GM21737 (cell line): ENCODE data around the gene AMN1.
"Not testable (repeated sequence)": the region's sequence is repeated elsewhere in the genome, so short reads cannot be mapped to it uniquely, and the experiment has no call there.

Experiments
- ATAC-seq: cut with Tn5 transposase; IDR thresholded peaks from one replicate; pipeline ENCODE4 v1.9.1; 2021; ENCODE audit warnings: mild to moderate bottlenecking, moderate library complexity; ENCODE audit not compliant: unreplicated experiment

AMN1 gene

DNA sequence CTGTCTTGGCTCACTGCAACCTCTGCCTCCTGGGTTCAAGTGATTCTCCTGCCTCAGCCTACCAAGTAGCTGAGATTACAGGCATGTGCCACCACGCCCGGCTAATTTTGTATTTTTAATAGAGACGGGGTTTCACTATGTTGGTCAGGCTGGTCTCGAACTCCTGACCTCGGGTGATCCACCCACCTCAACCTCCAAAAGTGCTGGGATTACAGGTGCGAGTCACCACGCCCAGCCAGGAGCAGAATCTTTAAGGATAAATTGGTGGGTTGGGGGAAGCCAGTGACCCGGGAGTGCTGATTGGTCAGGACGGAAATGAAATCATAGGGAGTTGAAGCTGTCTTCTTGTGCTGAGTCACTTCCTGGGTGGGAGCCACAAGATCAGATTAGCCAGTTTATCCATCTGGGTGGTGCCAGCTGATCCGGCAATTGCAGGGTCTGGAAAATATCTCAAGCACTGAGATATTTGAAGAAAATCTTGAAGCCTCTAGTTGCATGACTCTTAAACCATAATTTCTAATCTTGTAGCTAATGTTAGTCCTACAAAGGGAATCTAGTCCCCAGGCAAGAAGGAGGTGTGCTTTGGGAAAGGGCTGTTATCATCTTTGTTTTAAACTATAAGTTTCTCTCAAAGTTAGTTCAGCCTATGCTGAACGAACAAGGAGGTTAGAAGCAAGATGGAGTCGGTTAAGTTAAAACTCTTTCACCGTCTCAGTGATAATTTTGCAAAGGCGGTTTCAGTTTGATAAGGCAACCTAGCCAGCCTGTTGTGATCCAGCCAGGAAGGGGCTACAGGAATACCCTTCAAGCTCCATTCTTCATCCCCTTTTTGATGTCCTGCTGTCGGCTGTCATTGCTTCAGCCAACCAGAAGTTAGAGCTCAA lies 5.0 kb upstream of the AMN1 start:
- ATAC-seq: not testable (repeated sequence)

DNA sequence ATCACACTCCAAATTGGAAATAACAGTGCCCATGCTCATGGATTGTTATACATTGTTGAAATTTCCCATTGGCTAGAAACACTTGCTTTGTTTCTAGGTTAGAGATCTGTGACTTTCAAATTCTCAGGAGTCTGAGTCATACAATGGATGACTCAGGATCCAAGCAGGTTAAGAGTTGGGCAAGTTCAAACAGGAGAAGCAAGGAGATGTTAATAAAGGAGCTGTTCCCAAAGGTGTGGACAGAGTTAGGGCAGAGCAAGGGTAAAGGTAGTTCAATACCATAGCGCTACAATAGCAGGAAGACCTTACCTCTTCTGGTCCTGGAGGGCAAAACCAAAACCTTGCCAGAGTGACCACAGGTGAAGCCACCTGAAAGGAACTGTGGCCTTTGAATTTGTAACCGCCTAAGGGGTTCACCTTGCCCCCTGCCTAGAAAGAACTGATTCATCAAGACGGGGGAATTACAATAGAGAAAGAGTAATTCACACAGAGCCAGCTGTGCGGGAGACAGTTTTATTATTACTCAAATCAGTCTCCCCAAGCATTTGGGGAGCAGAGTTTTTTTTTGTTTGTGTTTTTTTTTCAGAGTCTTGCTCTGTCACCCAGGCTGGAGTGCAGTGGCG lies 4.2 kb upstream of the AMN1 start:
- ATAC-seq: no peak

DNA sequence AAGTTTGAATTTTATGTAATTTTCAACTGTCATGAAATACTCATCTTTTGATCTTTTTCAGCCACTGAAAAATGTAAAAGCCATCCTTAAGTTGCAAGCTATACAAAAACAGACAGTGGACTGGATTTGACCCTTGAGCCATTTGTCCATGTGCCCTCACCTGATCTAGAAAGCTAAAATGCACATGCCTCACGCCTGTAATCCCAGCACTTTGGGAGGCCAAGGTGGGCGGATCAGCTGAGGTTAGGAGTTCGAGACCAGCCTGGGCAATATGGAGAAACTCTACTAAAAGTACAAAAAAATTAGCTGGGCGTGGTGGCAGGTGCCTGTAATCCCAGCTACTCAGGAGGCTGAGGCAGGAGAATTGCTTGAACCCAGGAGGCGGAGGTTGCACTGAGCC lies 2.4 kb upstream of the AMN1 start:
- not testable (repeated sequence) for ATAC-seq

DNA sequence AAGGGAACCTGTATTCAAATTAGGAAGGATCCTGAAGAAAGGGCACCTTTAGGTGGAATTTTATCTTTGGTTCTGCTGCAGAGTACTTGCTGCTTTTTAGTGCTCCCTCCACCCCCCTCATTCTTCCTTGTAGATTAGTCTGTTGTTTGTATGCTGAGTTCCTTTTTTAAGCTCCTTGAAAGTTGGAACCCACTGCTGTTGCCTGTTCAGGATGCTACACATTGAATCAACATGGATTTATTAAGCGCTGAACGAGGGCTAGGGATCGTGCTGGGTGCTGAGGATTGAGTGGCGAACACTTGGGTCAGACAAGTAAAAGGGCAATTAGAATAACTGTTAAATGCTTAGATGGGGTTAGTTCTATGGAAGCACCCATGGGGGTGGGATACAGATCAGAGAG lies 884 bp upstream of the AMN1 start:
- ATAC-seq: no peak

DNA sequence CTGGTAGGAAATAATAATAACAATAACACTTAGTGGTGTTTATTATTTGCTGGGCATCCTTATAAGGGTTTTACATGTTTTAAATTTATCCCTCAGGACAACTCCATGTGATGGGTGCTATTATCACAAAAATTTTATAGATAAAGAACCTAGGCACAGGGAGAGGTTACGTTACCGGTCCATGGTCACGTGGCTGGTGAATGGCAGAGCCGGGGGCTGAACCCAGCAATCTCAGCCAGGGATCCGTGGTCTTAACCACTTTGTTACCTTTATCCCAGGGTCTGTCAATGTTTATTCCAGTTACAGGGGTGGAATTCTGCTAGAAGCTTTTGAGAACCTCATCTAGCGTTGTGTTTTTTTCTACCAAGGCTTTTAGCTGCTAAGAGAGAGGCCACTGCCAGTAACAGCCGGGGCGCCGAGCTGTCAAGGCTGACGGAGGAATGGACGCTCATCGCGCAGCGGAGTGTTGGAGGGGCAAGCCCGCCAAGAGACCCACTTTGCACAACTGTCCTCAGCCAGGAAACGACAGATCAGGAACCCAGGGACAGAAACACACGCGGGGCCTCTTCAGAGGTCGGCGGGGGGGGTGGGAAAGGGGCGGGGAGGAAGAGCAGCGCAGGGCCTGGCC lies 418 bp downstream of the AMN1 start:
- ATAC-seq: no peak

- ATAC-seq: no peak
These were observed 1.6 kb downstream of the AMN1 start for GRCh38 chr12:31727192-31727591.

GRCh38 chr12:31726575-31726974 lies 2.2 kb downstream of the AMN1 start:
- ATAC-seq: no peak

GRCh38 chr12:31724557-31724956 lies 4.3 kb downstream of the AMN1 start:
- ATAC-seq: no peak

- ATAC-seq: no peak
These were observed 6.2 kb downstream of the AMN1 start for GRCh38 chr12:31722580-31722979.

GRCh38 chr12:31718542-31719198 lies 10.2 kb downstream of the AMN1 start:
- not testable (repeated sequence) for ATAC-seq

DNA sequence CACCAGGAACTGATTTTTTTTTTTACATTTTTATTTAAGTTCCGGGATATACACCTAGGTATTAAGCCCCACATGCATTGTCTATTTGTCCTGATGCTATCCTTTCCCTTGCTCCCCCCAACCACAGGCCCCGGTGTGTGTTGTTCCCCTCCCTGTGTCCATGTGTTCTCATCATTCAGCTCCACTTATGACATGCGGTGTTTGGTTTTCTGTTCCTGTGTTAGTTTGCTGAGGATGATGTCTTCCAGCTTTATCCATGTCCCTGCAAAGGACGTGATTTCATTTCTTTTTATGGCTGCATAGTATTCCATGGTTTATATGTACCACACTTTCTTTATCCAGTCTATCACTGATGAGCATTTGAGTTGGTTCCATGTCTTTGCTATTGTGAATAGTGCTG lies 11.8 kb downstream of the AMN1 start:
- ATAC-seq: not testable (repeated sequence)

GRCh38 chr12:31715283-31715825 lies 13.5 kb downstream of the AMN1 start:
- peak; percentile 72 for ATAC-seq

- ATAC-seq: peak; percentile 14
These were observed 14.2 kb downstream of the AMN1 start for GRCh38 chr12:31714406-31715271.

DNA sequence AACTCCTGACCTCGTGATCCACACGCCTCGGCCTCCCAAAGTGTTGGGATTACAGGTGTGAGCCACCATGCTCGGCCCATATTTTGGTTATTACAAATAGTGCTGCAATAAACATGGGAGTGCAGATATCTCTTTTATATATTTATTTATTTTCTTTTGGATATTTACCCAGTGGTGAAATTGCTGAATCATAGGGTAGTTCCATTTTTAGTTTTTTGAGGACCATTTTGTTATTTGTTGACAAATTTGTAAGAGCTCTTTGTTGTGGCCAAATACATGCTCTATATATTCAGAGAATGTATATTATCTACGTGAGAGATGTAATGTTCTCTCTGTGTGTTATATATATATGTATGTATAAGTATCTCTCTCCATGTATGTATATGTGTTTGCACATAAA lies 15.9 kb downstream of the AMN1 start:
- no peak for ATAC-seq

DNA sequence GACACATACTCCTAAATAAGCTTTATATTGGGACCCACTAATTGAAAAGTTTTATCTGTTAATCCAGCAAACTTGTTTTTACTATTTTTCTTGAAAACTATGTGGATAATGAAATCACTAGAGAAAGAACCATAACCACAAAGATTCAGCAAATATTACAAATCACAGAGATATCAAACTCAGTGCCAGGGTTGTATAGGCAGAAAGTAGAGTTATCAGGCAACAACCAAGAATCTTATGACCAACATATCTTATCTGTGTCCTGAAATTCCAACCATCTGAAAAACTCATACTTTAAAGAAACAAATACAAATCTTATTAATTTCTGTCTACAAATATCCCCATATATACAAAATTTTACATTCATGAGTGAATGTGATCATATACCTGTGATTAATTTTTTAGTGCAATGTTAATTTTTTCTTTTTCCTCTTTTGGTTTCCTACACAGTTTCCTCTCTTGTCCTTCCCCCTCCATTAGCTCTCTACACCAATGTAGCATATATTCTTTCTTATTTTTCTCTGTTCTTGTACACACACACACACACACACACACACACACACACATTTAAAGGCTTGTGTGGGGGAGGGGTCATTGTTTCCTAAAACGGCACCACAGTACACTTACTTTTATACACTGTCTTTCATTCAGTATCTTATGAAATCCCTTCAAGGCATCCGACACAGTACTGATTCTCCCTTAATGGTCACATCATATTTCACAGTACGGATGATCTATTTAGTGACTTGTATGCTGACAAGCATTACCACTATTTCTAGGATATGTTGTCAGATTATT lies 18.6 kb downstream of the AMN1 start:
- ATAC-seq: no peak

DNA sequence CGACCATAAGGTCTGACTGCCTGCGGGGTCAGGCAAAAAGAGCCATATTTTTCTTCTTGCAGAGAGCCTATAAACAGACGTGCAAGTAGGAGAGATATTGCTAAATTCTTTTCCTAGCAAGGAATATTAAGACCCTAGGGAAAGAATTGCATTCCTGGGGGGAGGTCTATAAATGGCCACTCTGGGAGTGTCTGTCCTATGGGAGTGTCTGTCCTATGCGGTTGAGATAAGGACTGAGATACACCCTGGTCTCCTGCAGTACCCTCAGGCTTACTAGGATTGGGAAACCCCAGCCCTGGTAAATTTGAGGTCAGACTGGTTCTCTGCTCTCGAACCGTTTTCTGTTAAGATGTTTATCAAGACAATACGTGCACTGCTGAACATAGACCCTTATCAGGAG lies 20.7 kb downstream of the AMN1 start:
- ATAC-seq: not testable (repeated sequence)

DNA sequence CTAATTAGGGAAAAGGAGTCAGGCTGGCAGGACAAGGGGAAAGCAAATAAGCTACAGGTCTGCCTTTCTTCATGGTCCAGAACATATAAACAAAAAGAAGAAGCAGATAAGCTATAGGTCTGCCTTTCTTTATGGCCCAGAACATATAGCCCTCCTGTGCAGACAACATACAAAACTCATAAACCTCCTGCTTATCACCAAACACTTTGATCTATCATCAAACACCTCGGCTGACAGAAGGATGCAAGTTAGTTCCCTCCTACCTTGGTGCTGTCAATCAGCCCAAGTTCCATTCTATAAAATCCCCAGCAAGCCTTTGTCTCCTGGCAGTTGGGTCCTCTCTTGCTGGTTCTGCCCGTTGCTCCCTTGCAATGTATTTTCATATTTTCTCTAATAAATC lies 23.2 kb downstream of the AMN1 start:
- ATAC-seq: no peak

DNA sequence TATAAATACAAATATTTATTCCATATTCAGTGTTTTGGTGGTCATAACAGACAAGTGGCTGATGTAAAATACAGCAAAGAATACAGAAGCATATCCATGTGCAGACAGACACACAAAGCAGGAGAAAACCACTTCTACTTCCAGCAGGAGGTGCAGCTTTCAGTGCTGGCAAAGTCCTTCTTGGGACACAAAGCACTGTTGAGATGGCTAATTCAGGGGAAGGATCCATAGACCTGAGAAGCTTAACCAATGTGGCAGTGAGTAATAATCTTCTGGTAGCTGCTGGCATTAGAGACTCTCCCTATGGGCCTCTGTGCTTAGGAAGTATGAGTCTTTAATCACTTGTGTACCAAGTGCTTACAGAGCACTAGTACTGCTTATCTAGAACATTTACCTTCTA lies 26.8 kb downstream of the AMN1 start:
- ATAC-seq: no peak

DNA sequence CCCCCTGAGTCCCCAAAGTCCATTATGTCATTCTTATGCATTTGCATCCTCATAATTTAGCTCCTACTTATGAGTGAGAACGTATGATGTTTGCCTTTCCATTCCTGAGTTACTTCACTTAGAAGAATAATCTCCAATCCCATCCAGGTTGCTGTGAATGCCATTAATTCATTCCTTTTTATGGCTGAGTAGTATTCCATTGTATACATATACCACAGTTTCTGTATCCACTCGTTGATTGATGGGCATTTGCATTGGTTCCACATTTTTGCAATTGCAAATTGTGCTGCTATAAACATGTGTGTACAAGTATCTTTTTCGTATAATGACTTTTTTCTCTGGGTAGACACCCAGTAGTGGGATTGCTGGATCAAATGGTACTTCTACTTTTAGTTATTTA lies 38.9 kb downstream of the AMN1 start:
- ATAC-seq: not testable (repeated sequence)
